Type B pancreatic cell (in vitro differentiated cells): ENCODE data around the gene GALNT1. TPM values are rescaled to one million over a fixed set of nuclear protein-coding genes. Genes with fewer than 3 reads are reported as not detected.

Experiments
- DNase-seq: peaks from one replicate; pipeline ENCODE4 v3.0.0; 2021; ENCODE audit warnings: mixed read lengths; ENCODE audit not compliant: unreplicated experiment; ENCODE audit errors: extremely low spot score
- H3K27ac Mint-ChIP-seq: 2 replicates; pipeline ENCODE4 v1.8.0; 2021; ENCODE audit warnings: mild to moderate bottlenecking, mixed read lengths
- H3K27me3 Mint-ChIP-seq: 2 replicates; pipeline ENCODE4 v1.8.0; 2021; ENCODE audit warnings: mixed read lengths
- H3K36me3 Mint-ChIP-seq: 2 replicates; pipeline ENCODE4 v1.8.0; 2021; ENCODE audit warnings: mixed read lengths
- H3K4me1 Mint-ChIP-seq: one replicate; pipeline ENCODE4 v1.8.0; 2021; ENCODE audit warnings: mixed read lengths; ENCODE audit not compliant: unreplicated experiment
- H3K4me3 Mint-ChIP-seq: 2 replicates; pipeline ENCODE4 v1.8.0; 2021; ENCODE audit warnings: mild to moderate bottlenecking, mixed read lengths
- H3K9me3 Mint-ChIP-seq: 2 replicates; pipeline ENCODE4 v1.8.0; 2021; ENCODE audit warnings: mixed read lengths
- CTCF ChIP-seq: fragments of 200-600 bp; sonication (generic); conservative IDR thresholded peaks from 2 replicates; pipeline ENCODE4 v1.5.0; 2021; ENCODE audit warnings: antibody characterized with exemption, mild to moderate bottlenecking
- total RNA-seq: library from RNA; stranded (reverse); gene quantifications from 2 replicates; pipeline ENCODE4 v1.2.1, GENCODE V29; 2021; ENCODE audit warnings: low replicate concordance

GALNT1 gene
- total RNA-seq, 1 donor from 2014 or later = 92.1 TPM

DNA sequence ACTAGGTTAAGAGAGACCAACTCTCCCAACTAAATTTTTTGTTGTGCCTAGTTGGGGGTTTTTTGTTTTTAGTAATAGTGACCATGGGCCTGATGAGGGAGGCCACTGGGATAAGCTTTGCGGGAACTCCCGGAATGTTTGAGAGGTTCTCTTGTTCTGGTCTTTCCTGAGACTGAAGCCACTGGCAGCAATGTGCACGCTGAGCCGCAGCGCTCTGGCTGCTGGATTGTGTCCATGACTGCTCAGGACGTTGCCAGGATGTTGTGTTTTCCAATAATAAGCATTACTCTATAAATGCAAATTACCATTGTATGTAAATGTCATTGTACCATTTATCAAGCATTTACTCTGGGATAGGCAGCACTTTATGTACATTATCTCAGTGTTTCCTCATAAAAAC, 126.1 kb downstream of the GALNT1 start:
- no peak overlapping the region for H3K4me3 Mint-ChIP-seq
- no peaks in the 10 kb centered on the region for H3K27me3 Mint-ChIP-seq
- H3K9me3 Mint-ChIP-seq = no peaks in the 10 kb centered on the region
- peaks cover 3% of the 10 kb centered on the region for H3K4me1 Mint-ChIP-seq
- H3K36me3 Mint-ChIP-seq = peaks cover 39% of the 10 kb centered on the region
- no peak for DNase-seq
- H3K27ac Mint-ChIP-seq = no peak overlapping the region
- TF ChIP-seq CTCF = no peak

- Mint-ChIP-seq H3K27ac (no peak overlapping the region), H3K4me1 (no peaks in the 10 kb centered on the region), H3K9me3 (no peaks in the 10 kb centered on the region), H3K36me3 (peaks cover 34% of the 10 kb centered on the region), H3K27me3 (no peaks in the 10 kb centered on the region), H3K4me3 (no peak overlapping the region)
- DNase-seq = no peak
- no peak for TF ChIP-seq CTCF
Observed at GRCh38 chr18:35710581-35710980, 129.0 kb downstream of the GALNT1 start.

DNA sequence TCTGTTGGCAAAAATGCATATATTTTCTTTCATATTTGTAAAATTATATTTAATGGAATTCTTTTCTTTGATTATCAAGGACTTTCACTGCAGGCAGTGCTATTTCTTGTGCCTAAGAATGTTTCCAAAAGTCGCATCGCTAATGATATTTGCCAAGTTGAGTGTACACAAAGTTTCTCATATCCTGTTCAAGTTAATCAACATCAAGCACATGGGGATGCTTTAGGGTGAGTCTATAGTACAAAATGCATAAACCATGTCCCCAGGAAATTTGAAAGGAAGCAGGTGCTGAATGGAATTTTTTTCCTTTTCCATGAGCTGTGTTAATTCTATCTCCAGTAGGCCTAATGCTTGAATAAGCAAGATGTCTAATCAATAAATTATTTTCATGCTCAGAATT, 129.7 kb downstream of the GALNT1 start:
- H3K4me1 Mint-ChIP-seq = no peaks in the 10 kb centered on the region
- no peak for DNase-seq
- H3K27me3 Mint-ChIP-seq = no peaks in the 10 kb centered on the region
- peaks cover 29% of the 10 kb centered on the region for H3K36me3 Mint-ChIP-seq
- no peak overlapping the region for H3K4me3 Mint-ChIP-seq
- H3K9me3 Mint-ChIP-seq = no peaks in the 10 kb centered on the region
- H3K27ac Mint-ChIP-seq = no peak overlapping the region
- TF ChIP-seq CTCF = no peak

GRCh38 chr18:35713545-35713944, 132.0 kb downstream of the GALNT1 start:
- Mint-ChIP-seq H3K9me3 (peaks cover 7% of the 10 kb centered on the region), H3K4me1 (no peaks in the 10 kb centered on the region), H3K4me3 (no peak overlapping the region), H3K27ac (no peak overlapping the region), H3K27me3 (no peaks in the 10 kb centered on the region), H3K36me3 (peaks cover 33% of the 10 kb centered on the region)
- DNase-seq = no peak
- no peak for TF ChIP-seq CTCF

- no peak overlapping the region for H3K4me3 Mint-ChIP-seq
- no peak overlapping the region for H3K27ac Mint-ChIP-seq
- H3K4me1 Mint-ChIP-seq = no peaks in the 10 kb centered on the region
- H3K36me3 Mint-ChIP-seq = peaks cover 30% of the 10 kb centered on the region
- H3K9me3 Mint-ChIP-seq = peaks cover 13% of the 10 kb centered on the region
- H3K27me3 Mint-ChIP-seq = no peaks in the 10 kb centered on the region
- no peak for TF ChIP-seq CTCF
- no peak for DNase-seq
Observed at GRCh38 chr18:35714539-35714938, 133.0 kb downstream of the GALNT1 start.

GRCh38 chr18:35715139-35715538, 133.6 kb downstream of the GALNT1 start:
- TF ChIP-seq CTCF = no peak
- DNase-seq = no peak
- peaks cover 30% of the 10 kb centered on the region for H3K36me3 Mint-ChIP-seq
- H3K27me3 Mint-ChIP-seq = no peaks in the 10 kb centered on the region
- H3K27ac Mint-ChIP-seq = no peak overlapping the region
- H3K9me3 Mint-ChIP-seq = peaks cover 13% of the 10 kb centered on the region
- H3K4me3 Mint-ChIP-seq = no peak overlapping the region
- no peaks in the 10 kb centered on the region for H3K4me1 Mint-ChIP-seq
